Endothelial cell of umbilical vein (primary cell): ENCODE results near the gene PANX2. TPM values are rescaled to one million over a fixed set of nuclear protein-coding genes. Genes with fewer than 3 reads are reported as not detected.

Source experiments
- BruUV-seq: library from RNA; stranded (reverse); fragments of 400-500 nt; replicated peaks from 2 replicates; lab custom pipeline; 2021; lab: Mats Ljungman, UMichigan
- CTCF ChIA-PET: fragments of 300-600, 350-600 bp; sonication (Branson Sonifier 250); formaldehyde crosslinking; loops from one replicate; lab custom pipeline; 2021; ENCODE audit warnings: antibody characterized with exemption, inconsistent platforms; lab: Charles Lee
- POLR2A ChIA-PET: fragments of 300-600, 350-600 bp; sonication (Branson Sonifier 250); formaldehyde crosslinking; loops from one replicate; lab custom pipeline; 2021; ENCODE audit warnings: antibody characterized with exemption, inconsistent platforms; lab: Charles Lee
- DNase-seq: peaks from one replicate; pipeline ENCODE4 v3.0.0-alpha.2; 2011; ENCODE audit warnings: low read depth, low spot score
- FAIRE-seq: peaks from 2 replicates; lab custom pipeline; 2011; peaks lifted over from hg19 to GRCh38; lab: Jason Lieb, UNC
- H2AFZ ChIP-seq: 2 replicates; pipeline ENCODE4 v1.6.0; 2012; ENCODE audit warnings: low read depth, low read length, control low read depth, inconsistent platforms
- H3K27ac ChIP-seq: 2 replicates; pipeline ENCODE4 v1.5.1; 2011; ENCODE audit warnings: low read depth, mild to moderate bottlenecking, control low read depth, low read length, moderate library complexity; ENCODE audit not compliant: insufficient read depth
- H3K27me3 ChIP-seq, 2 experiments: 2 replicates each; pipeline versions ENCODE4 v1.6.0 to v1.6.1; 2011; ENCODE audit warnings: low read length in 2 of 2, mixed read lengths in 1 of 2; ENCODE audit not compliant: control insufficient read depth in 2 of 2, insufficient read depth in 2 of 2
- H3K36me3 ChIP-seq, 2 experiments: 2 replicates in 1 of 2; 3 replicates in 1 of 2; pipeline ENCODE4 v1.5.1; 2011; ENCODE audit warnings: low read length in 2 of 2, mild to moderate bottlenecking in 1 of 2, moderate library complexity in 1 of 2; ENCODE audit not compliant: control insufficient read depth in 2 of 2, insufficient read depth in 2 of 2; ENCODE audit errors: extremely low read depth in 1 of 2
- H3K4me1 ChIP-seq: 3 replicates; pipeline ENCODE4 v1.5.1; 2011; ENCODE audit warnings: mild to moderate bottlenecking, low read length; ENCODE audit not compliant: control insufficient read depth, insufficient read depth; ENCODE audit errors: extremely low read depth
- H3K4me2 ChIP-seq: 2 replicates; pipeline ENCODE4 v1.6.1; 2011; ENCODE audit warnings: low read length, control low read depth, mixed read lengths; ENCODE audit not compliant: insufficient read depth
- H3K4me3 ChIP-seq, 3 experiments: fragments of 200-600 bp in 1 of 3; sonication (generic), shearing (Covaris generic) in 1 of 3; replicated peaks in 1 of 3; 2 replicates each; pipeline ENCODE4 v1.5.1; 2011 to 2016; ENCODE audit warnings: control low read depth in 3 of 3, low read length in 3 of 3, mild to moderate bottlenecking in 2 of 3, inconsistent platforms in 1 of 3, low read depth in 1 of 3, moderate library complexity in 1 of 3; ENCODE audit not compliant: insufficient read depth in 1 of 3
- H3K79me2 ChIP-seq: 2 replicates; pipeline ENCODE4 v1.6.0; 2012; ENCODE audit warnings: low read length, inconsistent platforms; ENCODE audit not compliant: control insufficient read depth, insufficient read depth
- H3K9ac ChIP-seq: replicated peaks from 2 replicates; pipeline ENCODE3; 2011; ENCODE audit warnings: low read length, control low read depth; ENCODE audit not compliant: insufficient read depth; ENCODE audit errors: extremely low read depth
- H3K9me1 ChIP-seq: replicated peaks from 3 replicates; pipeline ENCODE4 v1.6.0; 2011; ENCODE audit warnings: mild to moderate bottlenecking, low read length; ENCODE audit not compliant: control insufficient read depth, insufficient read depth; ENCODE audit errors: extremely low read depth
- H3K9me3 ChIP-seq: replicated peaks from 2 replicates; pipeline ENCODE4 v1.5.1; 2012; ENCODE audit warnings: low read length, inconsistent platforms; ENCODE audit not compliant: control insufficient read depth, insufficient read depth
- H4K20me1 ChIP-seq: replicated peaks from 2 replicates; pipeline ENCODE3; 2011; ENCODE audit warnings: mild to moderate bottlenecking, low read length; ENCODE audit not compliant: control insufficient read depth, insufficient read depth; ENCODE audit errors: extremely low read depth
- FOS ChIP-seq: IDR thresholded peaks from 2 replicates; pipeline ENCODE4 v1.6.1; 2011; ENCODE audit warnings: mild to moderate bottlenecking, low read length, moderate library complexity, borderline replicate concordance; ENCODE audit not compliant: insufficient read depth
- MYC ChIP-seq: IDR thresholded peaks from one replicate; pipeline ENCODE4 v1.6.1; 2011; ENCODE audit warnings: mild to moderate bottlenecking, low read depth, low read length
- POLR2A ChIP-seq: IDR thresholded peaks from 2 replicates; pipeline ENCODE4 v1.6.1; 2012; ENCODE audit warnings: low read depth, mild to moderate bottlenecking, control low read depth, low read length
- POLR2AphosphoS5 ChIP-seq: IDR thresholded peaks from 2 replicates; pipeline ENCODE4 v1.6.1; 2012; ENCODE audit warnings: low read depth, mild to moderate bottlenecking, control low read depth, low read length, moderate library complexity; ENCODE audit not compliant: insufficient read depth
- dilution Hi-C: fragments of 300-500 bp; cut with MboI; formaldehyde crosslinking; loops from one replicate; pipeline ENCODE4 v1.15.0; 2019; ENCODE audit warnings: low sequenced_read_pairs; ENCODE audit not compliant: extremely low pct_ligation_motif_present
- intact Hi-C: fragments of 100-400 bp; cut with micrococcal nuclease; formaldehyde crosslinking; loops from one replicate; pipeline ENCODE4 v1.10.0; 2022
- polyA plus RNA-seq, 4 experiments: library from polyadenylated mRNA; depleted of rRNA in 3 of 4; stranded (reverse) in 3 of 4; unstranded in 1 of 4; fragments of >200 nt; gene quantifications; 2 replicates each; pipeline versions ENCODE4 v1.2.1 to v1.2.3, GENCODE V29; 2011 to 2012; ENCODE audit warnings: missing spikeins in 1 of 4
- total RNA-seq: library from RNA; stranded (reverse); gene quantifications from 2 replicates; pipeline ENCODE4 v1.2.3, GENCODE V29; 2021

PANX2 gene
- total and polyA plus RNA-seq, 2 donors (not counting 3 experiments of a cell fraction or from before 2014, with no cell fraction given) = 2.5 to 5.1 TPM

- ChIA-PET POLR2A (no interaction called here), CTCF (no interaction called here)
- no peaks in the 10 kb centered on the region for H3K9me3 ChIP-seq
- no peaks in the 10 kb centered on the region for H4K20me1 ChIP-seq
- H3K4me1 ChIP-seq = peaks cover 18% of the 10 kb centered on the region
- intact Hi-C loops = loop anchor here (2.0 to 10.0 kb wide), 3 partner anchors 13 to 225 kb away; no protein-coding TSS in a partner anchor
- FAIRE-seq (no peak), DNase-seq (no peak)
- H3K79me2 ChIP-seq = peaks cover 26% of the 10 kb centered on the region
- no peaks in the 10 kb centered on the region for H3K27me3 ChIP-seq
- H2AFZ ChIP-seq = peak overlapping the region; percentile 91
- peak overlapping the region; percentile 69 for H3K9ac ChIP-seq
- dilution Hi-C loops = no loop called here
- TF ChIP-seq POLR2A (peak; percentile 28), POLR2AphosphoS5 (peak; percentile 36), MYC (no peak), FOS (no peak)
- peak overlapping the region; percentile 58 to 75 (median 65) for H3K4me3 ChIP-seq
- H3K4me2 ChIP-seq = peak overlapping the region; percentile 86
- H3K36me3 ChIP-seq = peaks cover 2 to 11% of the 10 kb centered on the region in 2 experiments
- no peaks in the 10 kb centered on the region for H3K9me1 ChIP-seq
- no TSS peak for BruUV-seq
- H3K27ac ChIP-seq = peak overlapping the region; percentile 60
Measured at GRCh38 chr22:50199829-50200460, 29.4 kb downstream of the PANX2 start.

GRCh38 chr22:50200461-50201190 lies 30.1 kb downstream of the PANX2 start, which contains the start of gene SELENOO:
Gene SELENOO, plus strand, starts transcription at chr22:50201011. Its CDS starts 26 bp downstream, at chr22:50201037.
- Histone ChIP-seq H4K20me1 (no peaks in the 10 kb centered on the region), H3K9me1 (no peaks in the 10 kb centered on the region), H3K4me2 (peak within 1 kb of the TSS; percentile 94), H3K9me3 (no peaks in the 10 kb centered on the region), H3K9ac (peak within 1 kb of the TSS; percentile 69), H2AFZ (peak within 1 kb of the TSS; percentile 91), H3K4me1 (peaks cover 18% of the 10 kb centered on the region), H3K27ac (peak within 1 kb of the TSS; percentile 60), H3K27me3 (no peaks in the 10 kb centered on the region), H3K36me3 (peaks cover 2 to 10% of the 10 kb centered on the region in 2 experiments), H3K4me3 (peak within 1 kb of the TSS; percentile 58 to 85 (median 75)), H3K79me2 (peaks cover 26% of the 10 kb centered on the region)
- TSS peak; percentile 56 for BruUV-seq
- dilution Hi-C loops = no loop called here
- intact Hi-C loops = loop anchor here (2.0 to 10.0 kb wide), 3 partner anchors 14 to 226 kb away; no protein-coding TSS in a partner anchor
- peak; percentile 80 for DNase-seq
- ChIA-PET CTCF (no interaction called here), POLR2A (no interaction called here)
- peak; percentile 89 for FAIRE-seq
- TF ChIP-seq POLR2AphosphoS5 (peak; percentile 90), POLR2A (peak; percentile 83), MYC (no peak)
